PFSK-1 (cell line): ENCODE measurements around the gene LRRC28.

Experiments used
- POLR2AphosphoS5 ChIP-seq: IDR thresholded peaks from 2 replicates; pipeline ENCODE4 v1.6.1; 2012; ENCODE audit warnings: low read depth, mild to moderate bottlenecking, control low read depth, low read length, moderate library complexity
- REST ChIP-seq, 2 experiments: IDR thresholded peaks; 2 replicates each; pipeline versions ENCODE4 v1.6.1 to v1.8.0; 2011 to 2012; ENCODE audit warnings: low read depth in 2 of 2, low read length in 2 of 2, control low read depth in 1 of 2, inconsistent platforms in 1 of 2, mild to moderate bottlenecking in 1 of 2, moderate library complexity in 1 of 2; ENCODE audit not compliant: insufficient read depth in 1 of 2
- TAF1 ChIP-seq: IDR thresholded peaks from 2 replicates; pipeline ENCODE4 v1.6.1; 2012; ENCODE audit warnings: low read length, control low read depth, borderline replicate concordance; ENCODE audit not compliant: insufficient read depth

GRCh38 chr15:99424978-99425656 is 173.8 kb downstream of the LRRC28 start:
- TF ChIP-seq REST (IDR thresholded peaks at IDR 0.05; ENCODE audit: insufficient read depth in 1 of 2, low read depth in 2 of 2, low read length in 2 of 2) = no peak
- no peak for TF ChIP-seq POLR2AphosphoS5
- no peak for TF ChIP-seq TAF1
